Activated B cell treated with CpG ODN at 0.5 μM for 24 hours (primary cell): ENCODE measurements around the gene CEP164. TPM values are rescaled to one million over a fixed set of nuclear protein-coding genes. Genes with fewer than 3 reads are reported as not detected.
"Not testable (repeated sequence)": the region's sequence is repeated elsewhere in the genome, so short reads cannot be mapped to it uniquely, and the experiment has no call there.

Source experiments
- ATAC-seq: fragments of 200-7000 bp; cut with Tn5 transposase; one replicate; pipeline ENCODE4 v1.10.0; 2021; ENCODE audit warnings: low read depth, mild to moderate bottlenecking, moderate library complexity
- CTCF ChIA-PET: fragments of 350-600 bp; sonication (Branson Sonifier 250); formaldehyde crosslinking; loops from one replicate; lab custom pipeline; 2021; ENCODE audit warnings: antibody characterized with exemption; lab: Charles Lee
- POLR2A ChIA-PET: fragments of 350-600 bp; sonication (Branson Sonifier 250); formaldehyde crosslinking; loops from one replicate; lab custom pipeline; 2021; ENCODE audit warnings: antibody characterized with exemption; lab: Charles Lee
- DNase-seq: peaks from one replicate; pipeline ENCODE4 v3.0.0; 2022
- H3K27ac Mint-ChIP-seq: one replicate; pipeline ENCODE4 v1.8.0; 2020; ENCODE audit warnings: mixed read lengths
- H3K27me3 Mint-ChIP-seq: one replicate; pipeline ENCODE4 v1.8.0; 2021; ENCODE audit warnings: mixed read lengths
- H3K36me3 Mint-ChIP-seq: one replicate; pipeline ENCODE4 v1.8.0; 2021; ENCODE audit warnings: low read depth, mixed read lengths
- H3K4me1 Mint-ChIP-seq: one replicate; pipeline ENCODE4 v1.8.0; 2021; ENCODE audit warnings: mixed read lengths
- H3K4me3 Mint-ChIP-seq: one replicate; pipeline ENCODE4 v1.8.0; 2020; ENCODE audit warnings: mild to moderate bottlenecking, mixed read lengths
- H3K9me3 Mint-ChIP-seq: one replicate; pipeline ENCODE4 v1.8.0; 2020; ENCODE audit warnings: mixed read lengths
- intact Hi-C: fragments of 100-400 bp; cut with micrococcal nuclease; formaldehyde crosslinking; loops from one replicate; pipeline ENCODE4 v1.15.1; 2024
- total RNA-seq: library from RNA; stranded (reverse); gene quantifications from 2 replicates; pipeline ENCODE4 v1.2.3, GENCODE V29; 2022
- TF ChIP-seq, protein P1 (sequence below): fragments of 200-600 bp; IDR thresholded peaks from one replicate; pipeline ENCODE4 v1.8.0; 2022; ENCODE audit warnings: antibody characterized with exemption, mild to moderate bottlenecking

The CEP164 gene
- total RNA-seq, 1 donor from 2014 or later, result 50.9 TPM

DNA sequence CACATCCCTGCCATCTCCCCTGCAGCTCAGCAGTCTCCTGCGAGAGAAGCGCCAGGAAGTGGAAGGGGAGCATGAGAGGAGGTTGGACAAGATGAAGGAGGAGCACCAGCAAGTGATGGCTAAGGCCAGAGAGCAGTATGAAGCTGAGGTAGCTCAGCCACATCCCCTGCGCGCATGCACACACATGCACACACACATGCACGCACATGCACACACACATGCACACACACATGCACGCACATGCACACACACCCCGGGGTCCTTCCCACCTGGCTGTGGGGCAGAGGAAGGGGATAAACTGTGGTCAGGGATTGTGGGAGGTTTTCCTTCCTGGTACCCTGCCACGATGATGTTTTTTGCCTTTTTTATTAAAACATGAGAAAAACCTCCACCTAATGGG lies 65.3 kb downstream of the CEP164 start:
- Mint-ChIP-seq H3K36me3 (peaks cover 89% of the 10 kb centered on the region), H3K4me1 (no peaks in the 10 kb centered on the region), H3K27ac (no peak overlapping the region), H3K9me3 (peaks cover 2% of the 10 kb centered on the region), H3K27me3 (no peaks in the 10 kb centered on the region), H3K4me3 (no peak overlapping the region)
- ChIA-PET POLR2A (no interaction called here), CTCF (no interaction called here)
- DNase-seq (no peak), ATAC-seq (no peak)
- TF ChIP-seq, protein P1, sequence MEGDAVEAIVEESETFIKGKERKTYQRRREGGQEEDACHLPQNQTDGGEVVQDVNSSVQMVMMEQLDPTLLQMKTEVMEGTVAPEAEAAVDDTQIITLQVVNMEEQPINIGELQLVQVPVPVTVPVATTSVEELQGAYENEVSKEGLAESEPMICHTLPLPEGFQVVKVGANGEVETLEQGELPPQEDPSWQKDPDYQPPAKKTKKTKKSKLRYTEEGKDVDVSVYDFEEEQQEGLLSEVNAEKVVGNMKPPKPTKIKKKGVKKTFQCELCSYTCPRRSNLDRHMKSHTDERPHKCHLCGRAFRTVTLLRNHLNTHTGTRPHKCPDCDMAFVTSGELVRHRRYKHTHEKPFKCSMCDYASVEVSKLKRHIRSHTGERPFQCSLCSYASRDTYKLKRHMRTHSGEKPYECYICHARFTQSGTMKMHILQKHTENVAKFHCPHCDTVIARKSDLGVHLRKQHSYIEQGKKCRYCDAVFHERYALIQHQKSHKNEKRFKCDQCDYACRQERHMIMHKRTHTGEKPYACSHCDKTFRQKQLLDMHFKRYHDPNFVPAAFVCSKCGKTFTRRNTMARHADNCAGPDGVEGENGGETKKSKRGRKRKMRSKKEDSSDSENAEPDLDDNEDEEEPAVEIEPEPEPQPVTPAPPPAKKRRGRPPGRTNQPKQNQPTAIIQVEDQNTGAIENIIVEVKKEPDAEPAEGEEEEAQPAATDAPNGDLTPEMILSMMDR, result no peak
- intact Hi-C loops, result no loop called here

DNA sequence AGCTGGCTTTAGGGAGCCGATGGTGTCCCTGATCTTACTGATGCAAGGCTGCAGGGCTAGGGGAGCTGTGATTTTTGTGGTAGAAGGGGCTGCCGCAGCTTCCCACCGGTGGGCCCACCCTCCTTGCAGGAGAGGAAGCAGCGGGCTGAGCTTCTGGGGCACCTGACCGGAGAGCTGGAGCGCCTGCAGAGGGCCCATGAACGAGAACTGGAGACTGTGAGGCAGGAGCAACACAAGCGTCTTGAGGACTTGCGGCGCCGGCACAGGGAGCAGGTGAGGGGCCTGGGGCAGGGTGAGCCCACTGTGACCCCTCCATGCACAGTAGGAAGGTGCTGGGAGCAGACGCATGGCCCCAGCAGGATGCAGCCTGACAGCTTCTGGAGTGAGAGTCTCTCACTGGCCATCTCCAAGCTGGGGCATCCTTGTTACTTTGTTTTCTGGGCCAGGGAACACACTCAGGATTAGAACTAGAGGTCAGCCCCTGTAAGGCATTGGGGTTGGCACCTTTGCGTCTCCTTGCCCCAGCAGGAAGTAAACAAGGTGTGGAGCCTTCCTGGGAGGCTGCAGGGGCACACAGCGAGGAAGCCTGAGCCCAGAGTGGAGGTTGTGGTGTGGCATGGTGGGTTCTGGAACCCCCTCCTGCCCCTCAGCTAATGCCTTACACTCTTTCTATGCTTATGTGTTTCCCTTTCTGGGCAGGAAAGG lies 66.7 kb downstream of the CEP164 start:
- Mint-ChIP-seq H3K27ac (no peak overlapping the region), H3K36me3 (peaks cover 92% of the 10 kb centered on the region), H3K9me3 (peaks cover 3% of the 10 kb centered on the region), H3K27me3 (no peaks in the 10 kb centered on the region), H3K4me3 (no peak overlapping the region), H3K4me1 (no peaks in the 10 kb centered on the region)
- CTCF ChIA-PET, result no interaction called here
- intact Hi-C loops, result no loop called here
- POLR2A ChIA-PET, result no interaction called here
- ATAC-seq (no peak), DNase-seq (no peak)
- TF ChIP-seq, protein P1, result no peak

DNA sequence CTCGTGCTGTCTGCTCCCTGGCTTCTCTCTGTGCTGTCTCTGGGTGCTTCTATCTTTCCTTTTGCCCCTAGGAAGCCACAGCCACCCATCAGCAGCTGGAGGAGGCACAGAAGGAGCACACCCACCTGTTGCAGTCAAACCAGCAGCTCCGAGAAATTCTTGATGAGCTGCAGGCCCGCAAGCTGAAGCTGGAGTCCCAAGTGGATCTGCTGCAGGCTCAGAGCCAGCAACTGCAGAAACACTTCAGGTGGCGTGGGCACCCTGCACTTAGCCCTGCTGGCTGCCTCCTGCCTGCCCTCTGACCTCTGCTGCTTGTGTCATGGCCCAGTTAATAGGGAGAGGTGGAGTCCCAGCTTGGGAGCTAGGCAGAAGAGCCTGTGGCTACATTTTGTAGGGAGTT lies 67.8 kb downstream of the CEP164 start:
- Mint-ChIP-seq H3K9me3 (peaks cover 5% of the 10 kb centered on the region), H3K27me3 (no peaks in the 10 kb centered on the region), H3K4me1 (peaks cover 7% of the 10 kb centered on the region), H3K27ac (no peak overlapping the region), H3K4me3 (no peak overlapping the region), H3K36me3 (peaks cover 90% of the 10 kb centered on the region)
- TF ChIP-seq, protein P1, result no peak
- ATAC-seq (no peak), DNase-seq (no peak)
- CTCF ChIA-PET, result no interaction called here
- POLR2A ChIA-PET, result no interaction called here
- intact Hi-C loops, result no loop called here

DNA sequence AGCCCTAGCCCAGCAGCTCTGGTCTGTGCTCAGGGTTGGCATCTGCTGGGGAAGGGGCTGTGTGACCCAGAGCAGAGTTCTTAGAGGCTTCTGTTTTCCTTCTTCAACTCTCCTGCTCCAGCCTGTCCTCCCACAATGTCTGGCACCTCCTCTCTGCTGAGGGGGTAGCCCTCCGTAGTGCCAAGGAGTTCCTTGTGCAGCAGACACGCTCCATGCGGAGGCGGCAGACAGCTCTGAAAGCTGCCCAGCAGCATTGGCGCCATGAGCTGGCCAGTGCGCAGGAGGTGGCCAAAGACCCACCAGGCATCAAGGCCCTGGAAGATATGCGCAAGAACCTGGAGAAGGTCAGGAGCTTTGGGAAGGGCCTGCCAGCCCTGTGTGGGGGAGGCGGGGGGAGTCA lies 69.3 kb downstream of the CEP164 start:
- Mint-ChIP-seq H3K27ac (no peak overlapping the region), H3K4me3 (no peak overlapping the region)
- CTCF ChIA-PET, result no interaction called here

DNA sequence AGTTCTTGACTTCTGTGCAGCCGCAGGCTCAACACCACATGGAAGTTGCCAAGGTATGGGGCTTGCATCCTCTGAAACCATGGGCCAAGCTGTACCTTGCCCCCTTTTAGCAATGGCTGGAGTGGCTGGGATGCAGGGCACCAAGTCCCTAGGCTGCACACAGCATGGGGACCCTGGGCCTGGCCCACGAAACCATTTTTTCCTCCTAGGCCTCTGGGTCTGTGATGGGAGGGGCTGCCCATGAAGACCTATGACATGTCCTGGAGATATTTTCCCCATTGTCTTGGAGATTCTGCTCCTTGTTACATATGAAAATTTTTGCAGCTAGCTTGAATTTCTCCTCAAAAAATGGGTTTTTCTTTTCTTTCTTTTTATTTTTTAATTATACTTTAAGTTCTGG lies 71.0 kb downstream of the CEP164 start:
- Mint-ChIP-seq H3K4me1 (peaks cover 18% of the 10 kb centered on the region), H3K36me3 (peaks cover 80% of the 10 kb centered on the region)
- H3K27me3 Mint-ChIP-seq, H3K27ac Mint-ChIP-seq, POLR2A ChIA-PET, DNase-seq, H3K9me3 Mint-ChIP-seq, ATAC-seq, intact Hi-C loops, CTCF ChIA-PET, H3K4me3 Mint-ChIP-seq: not testable (repeated sequence)

More for the DNA sequence above, 69.3 kb downstream of the CEP164 start:
- TF ChIP-seq, protein P1, result no peak
- Mint-ChIP-seq H3K27me3 (no peaks in the 10 kb centered on the region), H3K9me3 (peaks cover 5% of the 10 kb centered on the region), H3K36me3 (peaks cover 83% of the 10 kb centered on the region), H3K4me1 (peaks cover 18% of the 10 kb centered on the region)
- ATAC-seq, result no peak
- POLR2A ChIA-PET, result no interaction called here
- no peak for DNase-seq
- intact Hi-C loops, result no loop called here

DNA sequence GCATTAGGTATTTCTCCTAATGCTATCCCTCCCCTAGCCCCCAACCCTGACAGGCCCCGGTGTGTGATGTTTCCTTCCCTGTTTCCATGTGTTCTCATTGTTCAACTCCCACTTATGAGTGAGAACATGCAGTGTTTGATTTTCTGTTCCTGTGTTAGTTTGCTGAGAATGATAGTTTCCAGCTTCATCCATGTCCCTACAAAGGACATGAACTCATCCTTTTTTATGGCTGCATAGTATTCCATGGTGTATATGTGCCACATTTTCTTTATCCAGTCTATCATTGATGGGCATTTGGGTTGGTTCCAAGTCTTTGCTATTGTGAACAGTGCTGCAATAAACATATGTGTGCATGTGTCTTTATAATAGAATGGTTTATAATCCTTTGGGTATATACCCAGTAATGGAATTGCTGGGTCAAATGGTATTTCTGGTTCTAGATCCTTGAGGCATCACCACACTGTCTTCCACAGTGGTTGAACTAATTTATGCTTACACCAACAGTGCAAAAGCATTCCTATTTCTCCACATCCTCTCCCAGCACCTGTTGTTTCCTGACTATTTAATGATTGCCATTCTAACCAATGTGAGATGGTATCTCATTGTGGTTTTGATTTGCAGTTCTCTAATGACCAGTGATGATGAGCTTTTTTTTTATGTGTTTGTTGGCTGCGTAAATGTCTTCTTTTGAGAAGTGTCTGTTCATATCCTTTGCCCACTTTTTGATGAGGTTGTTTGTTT lies 71.6 kb downstream of the CEP164 start:
- CTCF ChIA-PET, POLR2A ChIA-PET, H3K27ac Mint-ChIP-seq, ATAC-seq, intact Hi-C loops, H3K4me3 Mint-ChIP-seq, H3K9me3 Mint-ChIP-seq, DNase-seq, H3K27me3 Mint-ChIP-seq: not testable (repeated sequence)
- H3K36me3 Mint-ChIP-seq, result peaks cover 80% of the 10 kb centered on the region
- H3K4me1 Mint-ChIP-seq, result peaks cover 18% of the 10 kb centered on the region

DNA sequence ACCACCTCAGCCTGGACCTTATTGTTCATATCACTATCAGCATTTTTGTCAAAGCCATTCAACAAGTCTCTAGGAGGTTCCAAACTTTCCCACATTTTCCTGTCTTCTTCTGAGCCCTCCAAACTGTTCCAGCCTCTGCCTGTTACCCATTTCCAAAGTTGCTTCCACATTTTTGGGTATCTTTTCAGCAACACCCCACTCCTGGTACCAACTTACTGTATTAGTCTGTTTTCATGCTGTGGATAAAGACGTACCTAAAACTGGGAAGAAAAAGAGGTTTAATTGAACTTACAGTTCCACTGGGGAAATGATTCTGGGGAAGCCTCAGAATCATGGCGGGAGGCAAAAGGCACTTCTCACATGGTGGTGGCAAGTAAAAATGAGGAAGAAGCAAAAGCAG lies 78.2 kb downstream of the CEP164 start:
- H3K4me3 Mint-ChIP-seq, ATAC-seq: not testable (repeated sequence)

More for the DNA sequence above, 78.2 kb downstream of the CEP164 start:
- H3K4me1 Mint-ChIP-seq, DNase-seq, H3K9me3 Mint-ChIP-seq, CTCF ChIA-PET, POLR2A ChIA-PET, intact Hi-C loops, H3K27ac Mint-ChIP-seq, H3K27me3 Mint-ChIP-seq: not testable (repeated sequence)
- H3K36me3 Mint-ChIP-seq, result peaks cover 69% of the 10 kb centered on the region
